RWPE2 (cell line): ENCODE data around the gene PARVB.

Source experiments
- ATAC-seq: fragments of 200-7000 bp; cut with Tn5 transposase; 3 replicates; pipeline ENCODE4 v1.9.1; 2021; ENCODE audit warnings: low read depth
- DNase-seq: peaks from one replicate; pipeline ENCODE4 v3.0.0-alpha.2; 2020; ENCODE audit warnings: low spot score
- H3K27ac ChIP-seq: fragments of 450-650 bp; 2 replicates; pipeline ENCODE4 v1.5.1; 2017; ENCODE audit warnings: mild to moderate bottlenecking; ENCODE audit not compliant: poor library complexity, severe bottlenecking
- H3K27me3 ChIP-seq: fragments of 250-450 bp; sonication (Bioruptor Pico); 2 replicates; pipeline ENCODE4 v1.5.1; 2021; ENCODE audit warnings: mild to moderate bottlenecking, moderate library complexity; ENCODE audit not compliant: insufficient read depth, poor library complexity, severe bottlenecking
- H3K36me3 ChIP-seq: fragments of 250-450 bp; sonication (Bioruptor Pico); 2 replicates; pipeline ENCODE4 v1.5.1; 2020; ENCODE audit warnings: low read depth, mild to moderate bottlenecking, moderate library complexity
- H3K4me1 ChIP-seq: fragments of 250-450 bp; sonication (Bioruptor Pico); 2 replicates; pipeline ENCODE4 v1.5.1; 2021; ENCODE audit warnings: mild to moderate bottlenecking, moderate library complexity; ENCODE audit not compliant: insufficient read depth, poor library complexity, severe bottlenecking
- H3K4me3 ChIP-seq: fragments of 250-450 bp; sonication (Bioruptor Pico); 2 replicates; pipeline ENCODE4 v1.5.1; 2021; ENCODE audit warnings: mild to moderate bottlenecking, moderate library complexity; ENCODE audit not compliant: severe bottlenecking
- H3K9me3 ChIP-seq: fragments of 250-450 bp; sonication (Bioruptor Pico); 2 replicates; pipeline ENCODE4 v1.5.1; 2021; ENCODE audit warnings: mild to moderate bottlenecking, moderate library complexity; ENCODE audit not compliant: severe bottlenecking
- CTCF ChIP-seq: fragments of 450-650 bp; IDR thresholded peaks from one replicate; pipeline ENCODE4 v1.5.1; 2017; ENCODE audit warnings: mild to moderate bottlenecking, moderate library complexity; ENCODE audit not compliant: poor library complexity, severe bottlenecking

Gene PARVB

DNA sequence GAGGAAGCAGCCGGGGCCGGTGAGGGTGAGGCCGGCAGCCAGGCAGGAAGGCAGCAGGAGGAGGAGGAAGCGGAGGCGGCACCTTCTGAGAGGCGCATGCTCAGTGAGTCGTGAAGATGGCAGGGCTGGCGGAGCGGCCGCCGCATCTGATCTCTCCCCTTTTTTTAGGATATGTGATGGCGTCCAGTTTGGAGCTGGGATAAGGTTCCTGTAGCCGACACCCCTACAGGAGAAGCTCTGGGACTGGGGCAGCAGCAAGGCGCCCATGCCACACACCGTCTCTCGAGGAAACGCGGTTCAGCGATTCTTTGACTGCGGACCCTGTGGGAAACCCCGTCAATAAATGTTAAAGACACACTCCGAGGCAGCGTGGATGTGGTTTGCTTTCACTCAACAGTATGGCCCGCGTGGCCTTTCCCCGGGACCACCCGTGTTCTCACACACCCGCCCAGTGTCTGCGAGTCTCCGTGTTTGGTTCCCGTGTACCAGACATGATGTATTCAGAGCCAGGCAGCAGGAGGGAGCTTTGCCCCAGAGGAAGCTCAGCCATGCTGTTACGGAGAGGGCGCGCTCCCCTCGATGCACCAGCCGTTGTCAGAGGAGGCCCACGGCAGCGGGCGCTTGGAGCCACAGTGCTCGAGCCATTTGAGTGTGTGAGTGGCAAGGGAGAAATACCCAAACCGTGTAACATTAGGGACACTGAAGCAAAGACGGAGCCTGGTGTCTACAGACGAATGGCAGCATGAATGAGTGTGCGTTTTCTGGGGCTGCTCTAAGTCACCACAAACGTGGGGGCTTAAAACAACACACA is 27.7 kb upstream of the PARVB start:
- no peaks in the 10 kb centered on the region for H3K4me1 ChIP-seq
- H3K9me3 ChIP-seq, result no peaks in the 10 kb centered on the region
- peaks cover 68% of the 10 kb centered on the region for H3K36me3 ChIP-seq
- no peak for TF ChIP-seq CTCF
- ATAC-seq (no peak), DNase-seq (no peak)
- no peak overlapping the region for H3K27ac ChIP-seq
- H3K27me3 ChIP-seq, result no peaks in the 10 kb centered on the region
- H3K4me3 ChIP-seq, result no peak overlapping the region

DNA sequence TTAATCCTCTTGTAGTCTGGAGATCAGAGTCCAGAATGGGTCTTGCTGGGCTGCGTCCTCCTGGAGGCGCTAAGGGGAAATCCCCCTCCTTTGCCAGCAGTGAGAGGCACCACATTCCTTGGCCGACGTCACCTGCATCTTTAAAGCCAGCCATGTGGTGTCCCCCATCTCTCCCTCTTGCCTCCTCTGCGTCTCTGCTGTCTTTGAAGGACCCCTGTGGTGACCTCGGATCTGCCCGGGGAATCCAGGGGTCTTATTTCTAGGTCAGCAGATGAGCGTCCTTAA is 27.2 kb upstream of the PARVB start:
- Histone ChIP-seq H3K4me1 (no peaks in the 10 kb centered on the region), H3K36me3 (peaks cover 62% of the 10 kb centered on the region), H3K27me3 (no peaks in the 10 kb centered on the region), H3K4me3 (no peak overlapping the region), H3K27ac (no peak overlapping the region), H3K9me3 (no peaks in the 10 kb centered on the region)
- TF ChIP-seq CTCF, result no peak
- ATAC-seq (no peak), DNase-seq (no peak)

DNA sequence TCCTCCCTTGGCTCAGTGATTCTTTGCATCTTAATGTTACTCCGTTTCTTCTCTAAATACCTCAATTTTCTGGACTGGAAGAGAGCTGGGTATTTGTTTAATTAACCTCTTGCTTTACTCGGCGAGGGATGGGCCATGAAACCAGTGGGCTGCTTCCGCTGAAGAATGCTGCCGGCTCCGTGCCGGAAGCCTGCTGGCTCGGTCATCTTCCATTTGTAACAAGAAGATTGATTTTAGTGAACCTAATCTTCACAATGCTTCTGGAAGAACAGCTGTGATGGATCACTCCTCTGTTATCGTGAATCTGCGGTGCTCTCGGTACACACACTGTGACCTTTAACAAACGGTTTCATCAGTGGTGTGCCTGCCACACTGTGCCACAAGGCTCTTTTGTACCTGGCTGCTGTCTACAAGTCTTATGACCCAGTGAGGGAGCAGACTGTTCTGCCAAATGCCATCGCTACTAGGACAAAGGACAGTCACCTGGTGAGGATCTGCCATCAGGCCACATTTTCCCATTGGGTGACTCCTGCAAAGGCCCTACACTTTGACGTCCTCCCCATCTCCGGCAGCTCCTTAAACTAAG is 25.3 kb upstream of the PARVB start:
- Histone ChIP-seq H3K4me3 (no peak overlapping the region), H3K27me3 (no peaks in the 10 kb centered on the region), H3K27ac (no peak overlapping the region), H3K36me3 (peaks cover 44% of the 10 kb centered on the region), H3K9me3 (no peaks in the 10 kb centered on the region), H3K4me1 (no peaks in the 10 kb centered on the region)
- ATAC-seq, result no peak
- no peak for DNase-seq
- no peak for TF ChIP-seq CTCF

DNA sequence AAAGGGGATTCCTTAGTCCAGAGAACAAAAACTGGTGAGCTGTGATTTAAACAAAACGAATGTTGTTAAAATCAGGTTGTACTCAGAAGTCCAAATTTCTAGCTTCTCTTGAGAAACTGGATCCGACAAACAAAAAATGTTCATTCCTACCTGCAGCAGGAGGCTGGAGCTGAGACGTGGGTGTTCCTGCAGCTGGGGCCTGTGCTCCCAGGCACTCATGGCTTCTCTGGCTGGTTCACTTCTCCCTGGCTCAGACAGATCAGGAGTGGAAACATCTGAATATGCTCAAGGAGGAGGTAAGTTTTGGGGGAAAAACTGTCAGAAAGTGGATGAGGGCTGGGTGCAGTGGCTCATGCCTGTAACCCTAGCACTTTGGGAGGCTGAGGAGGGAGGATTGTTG is 24.7 kb upstream of the PARVB start:
- Histone ChIP-seq H3K4me1 (no peaks in the 10 kb centered on the region), H3K36me3 (peaks cover 38% of the 10 kb centered on the region), H3K4me3 (no peak overlapping the region), H3K27ac (no peak overlapping the region), H3K27me3 (no peaks in the 10 kb centered on the region), H3K9me3 (no peaks in the 10 kb centered on the region)
- ATAC-seq (no peak), DNase-seq (no peak)
- TF ChIP-seq CTCF, result no peak

- Histone ChIP-seq H3K4me3 (no peak overlapping the region), H3K36me3 (peaks cover 31% of the 10 kb centered on the region), H3K27me3 (no peaks in the 10 kb centered on the region), H3K4me1 (no peaks in the 10 kb centered on the region), H3K9me3 (no peaks in the 10 kb centered on the region), H3K27ac (no peak overlapping the region)
- no peak for TF ChIP-seq CTCF
- no peak for DNase-seq
- no peak for ATAC-seq
Measured at GRCh38 chr22:44000123-44000522, 24.0 kb upstream of the PARVB start.
